HG03354 (cell line): ENCODE results near the gene ZNF485.
A peak's percentile ranks its signal among the peaks of the same experiment; 100 is the strongest.
"Not testable (repeated sequence)": the region's sequence is repeated elsewhere in the genome, so short reads cannot be mapped to it uniquely, and the experiment has no call there.

Experiments used
- ATAC-seq: cut with Tn5 transposase; IDR thresholded peaks from one replicate; pipeline ENCODE4 v1.9.1; 2021; ENCODE audit warnings: mild to moderate bottlenecking; ENCODE audit not compliant: unreplicated experiment, poor library complexity, severe bottlenecking

ZNF485 gene

DNA sequence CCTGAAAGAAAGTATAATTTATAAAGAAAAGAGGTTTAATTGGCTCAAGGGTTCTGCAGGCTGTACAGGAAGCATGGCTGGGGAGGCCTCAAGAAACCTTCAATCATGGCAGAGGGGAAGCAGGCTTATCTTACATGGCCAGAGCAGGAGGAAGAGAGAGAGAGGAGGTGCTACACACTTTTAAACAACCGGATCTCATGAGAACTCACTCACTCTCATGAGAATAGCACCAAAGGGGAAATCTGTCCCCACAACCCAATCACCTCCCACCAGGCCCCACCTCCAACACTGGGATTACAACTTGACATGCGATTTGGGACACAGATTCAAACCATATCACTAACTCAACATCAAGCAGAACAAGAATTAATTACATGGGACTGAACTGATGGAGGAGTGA is 6.9 kb upstream of the ZNF485 start:
- no peak for ATAC-seq

DNA sequence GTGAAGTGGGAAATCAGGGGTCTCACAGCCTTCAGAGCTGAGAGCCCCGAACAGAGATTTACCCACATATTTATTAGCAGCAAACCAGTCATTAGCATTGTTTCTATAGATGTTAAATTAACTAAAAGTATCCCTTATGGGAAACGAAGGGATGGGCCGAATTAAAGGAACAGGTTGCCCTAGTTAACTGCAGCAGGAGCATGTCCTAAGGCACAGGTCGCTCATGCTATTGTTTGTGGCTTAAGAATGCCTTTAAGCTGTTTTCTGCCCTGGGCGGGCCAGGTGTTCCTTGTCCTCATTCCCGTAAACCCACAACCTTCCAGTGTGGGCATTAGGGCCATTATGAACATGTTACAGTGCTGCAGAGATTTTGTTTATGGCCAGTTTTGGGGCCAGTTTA is 4.7 kb upstream of the ZNF485 start:
- ATAC-seq: not testable (repeated sequence)

DNA sequence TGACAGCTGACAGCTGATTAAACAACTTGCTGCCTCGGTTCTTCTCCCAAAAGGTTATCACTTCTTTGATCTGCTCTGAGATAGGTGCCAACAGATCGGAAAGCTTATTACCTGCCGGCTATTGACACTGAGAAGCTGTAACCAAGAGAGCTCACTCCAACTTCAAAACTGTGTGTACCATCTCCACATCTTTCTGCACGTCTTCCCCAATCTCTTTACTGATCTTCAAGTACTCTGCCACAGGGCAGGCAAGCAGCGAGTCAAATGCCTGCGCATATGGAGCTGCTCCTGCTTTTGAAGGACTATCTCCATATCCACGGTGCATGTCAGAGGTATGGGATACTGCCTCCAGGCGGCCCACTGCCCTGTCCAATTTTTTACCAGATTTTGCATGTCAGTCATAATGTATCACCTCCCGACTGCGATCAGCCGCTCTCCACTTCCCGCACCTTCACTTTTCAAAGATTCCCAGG is 352 bp upstream of the ZNF485 start:
- ATAC-seq: peak; percentile 15

DNA sequence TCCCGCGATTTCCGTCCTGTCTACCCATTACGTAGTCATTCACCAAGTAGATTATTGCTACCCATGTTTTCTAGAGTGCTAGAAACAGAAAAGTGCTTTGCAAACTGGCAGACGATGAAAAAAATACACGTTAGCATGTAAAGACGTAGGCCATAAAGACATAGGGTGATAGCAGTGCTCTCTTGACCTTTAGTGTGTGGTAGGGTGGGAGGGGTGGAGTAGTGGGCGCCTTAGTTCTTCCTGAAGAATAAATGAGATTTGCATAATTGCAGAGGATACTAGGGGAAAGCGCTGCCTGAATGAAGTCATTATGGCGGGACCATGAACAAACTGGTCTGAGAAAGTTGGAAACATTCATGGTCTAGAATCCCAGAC is 948 bp downstream of the ZNF485 start:
- no peak for ATAC-seq

DNA sequence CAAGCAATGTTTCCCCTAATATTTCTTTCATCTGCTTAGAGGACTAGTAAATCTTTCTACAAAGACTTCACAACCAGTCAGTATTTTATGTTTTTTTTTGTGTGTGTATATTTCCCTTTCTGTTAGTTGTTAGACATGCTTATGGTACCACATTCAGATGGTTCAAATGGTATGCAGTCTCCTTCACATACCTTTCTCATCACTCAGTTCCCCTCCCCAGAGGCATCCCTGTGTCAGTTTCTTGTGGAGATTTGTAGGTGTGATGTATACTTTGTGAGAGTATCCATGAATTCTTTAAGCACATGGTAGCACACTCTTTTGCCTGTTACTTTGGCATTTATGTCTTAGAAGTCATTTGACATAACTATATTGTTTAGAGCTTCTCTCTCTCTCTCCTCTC is 4.4 kb downstream of the ZNF485 start:
- no peak for ATAC-seq

DNA sequence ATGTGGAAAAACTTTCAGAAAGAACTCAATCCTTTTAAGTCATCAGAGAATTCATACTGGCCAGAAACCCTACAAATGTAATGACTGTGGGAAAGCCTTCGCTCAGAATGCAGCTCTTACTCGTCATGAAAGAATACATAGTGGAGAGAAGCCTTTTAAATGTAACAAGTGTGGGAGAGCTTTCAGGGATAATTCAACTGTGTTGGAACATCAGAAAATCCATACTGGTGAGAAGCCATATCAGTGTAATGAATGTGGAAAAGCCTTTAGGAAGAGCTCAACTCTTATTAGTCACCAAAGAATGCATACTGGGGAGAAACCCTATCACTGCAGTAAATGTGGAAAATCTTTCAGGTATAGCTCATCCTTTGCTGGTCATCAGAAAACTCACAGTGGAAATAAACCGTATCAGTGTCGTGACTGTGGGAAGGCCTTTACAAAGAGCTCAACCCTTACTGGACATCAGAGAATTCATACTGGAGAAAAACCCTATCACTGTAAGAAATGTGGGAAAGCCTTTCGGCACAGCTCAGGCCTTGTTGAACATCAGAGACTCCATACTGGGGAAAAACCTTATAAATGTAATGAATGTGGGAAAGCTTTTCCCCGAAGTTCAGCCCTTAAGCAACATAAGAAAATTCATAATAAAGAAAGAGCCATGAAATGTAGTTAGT is 10.6 kb downstream of the ZNF485 start:
- no peak for ATAC-seq

DNA sequence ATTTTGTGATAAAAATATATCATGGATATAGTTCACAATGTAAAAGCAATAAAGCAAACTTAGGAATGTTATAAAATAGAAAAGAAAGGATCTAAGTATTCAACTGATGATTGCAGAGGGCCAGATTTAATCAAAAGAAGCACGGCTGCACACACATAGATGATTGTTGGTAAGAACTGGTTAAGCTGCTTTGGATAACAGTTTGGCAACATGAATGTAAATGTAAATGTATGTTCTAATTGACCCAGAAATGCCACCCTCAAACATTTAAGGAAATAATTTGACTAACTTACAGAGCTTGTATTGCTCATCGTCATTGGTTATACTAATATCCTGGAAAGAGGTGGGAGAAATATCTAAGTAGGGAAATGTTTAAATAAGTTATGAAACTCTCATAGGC is 13.1 kb downstream of the ZNF485 start:
- ATAC-seq: no peak

DNA sequence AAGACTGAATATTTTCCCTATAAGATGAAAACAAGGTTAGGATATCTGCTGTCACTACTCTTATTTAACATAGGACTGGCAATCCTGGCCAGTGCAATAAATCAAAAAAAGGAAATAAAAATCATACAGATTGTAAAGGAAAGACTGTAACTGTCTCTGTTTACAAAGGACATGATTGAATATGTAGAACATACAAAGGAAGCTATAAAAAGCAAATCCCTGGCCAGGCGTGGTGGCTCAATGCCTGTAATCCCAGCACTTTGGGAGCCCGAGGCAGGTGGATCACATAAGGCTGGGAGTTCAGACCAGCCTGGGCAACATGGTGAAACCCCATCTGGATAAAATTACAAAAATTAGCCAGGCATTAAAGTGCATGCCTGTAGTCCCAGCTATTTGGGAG is 15.8 kb downstream of the ZNF485 start:
- no peak for ATAC-seq

DNA sequence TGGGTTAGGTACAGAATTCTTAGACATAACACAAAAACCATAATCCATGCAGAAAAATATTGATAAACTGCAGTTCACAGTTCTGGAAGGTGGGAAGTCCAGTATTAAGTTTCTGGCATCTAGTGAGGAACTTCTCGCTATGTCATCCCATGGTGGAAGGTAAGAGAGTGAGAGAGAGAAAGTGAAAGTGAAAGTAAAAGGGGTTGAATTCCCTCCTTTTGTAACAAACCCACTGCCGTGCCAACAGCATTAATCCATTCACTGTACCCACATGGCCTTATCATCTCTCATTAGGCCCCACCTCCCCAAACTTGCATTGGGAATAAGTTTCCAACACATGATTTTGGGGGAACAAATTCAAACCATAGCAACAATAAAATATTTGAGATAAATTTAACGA is 17.1 kb downstream of the ZNF485 start:
- no peak for ATAC-seq

DNA sequence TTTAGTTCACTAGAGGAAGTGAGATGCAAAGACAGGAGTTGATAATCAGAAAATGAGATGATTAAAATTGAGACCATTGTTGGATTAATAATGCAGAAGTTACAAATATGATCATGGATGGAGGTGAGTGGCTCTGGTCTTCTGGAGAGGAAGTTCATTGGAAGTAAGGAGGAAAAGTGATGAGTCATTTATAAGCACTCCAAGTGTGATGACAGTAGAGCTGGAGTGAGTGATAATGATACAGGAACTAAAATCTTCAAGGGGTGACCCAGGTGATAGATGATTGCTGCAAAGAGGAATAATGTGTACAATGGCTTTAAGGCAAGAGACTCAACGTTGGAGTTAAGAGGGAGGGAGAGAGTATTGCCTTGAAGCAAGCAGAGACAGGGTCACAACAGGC is 21.7 kb downstream of the ZNF485 start:
- no peak for ATAC-seq

DNA sequence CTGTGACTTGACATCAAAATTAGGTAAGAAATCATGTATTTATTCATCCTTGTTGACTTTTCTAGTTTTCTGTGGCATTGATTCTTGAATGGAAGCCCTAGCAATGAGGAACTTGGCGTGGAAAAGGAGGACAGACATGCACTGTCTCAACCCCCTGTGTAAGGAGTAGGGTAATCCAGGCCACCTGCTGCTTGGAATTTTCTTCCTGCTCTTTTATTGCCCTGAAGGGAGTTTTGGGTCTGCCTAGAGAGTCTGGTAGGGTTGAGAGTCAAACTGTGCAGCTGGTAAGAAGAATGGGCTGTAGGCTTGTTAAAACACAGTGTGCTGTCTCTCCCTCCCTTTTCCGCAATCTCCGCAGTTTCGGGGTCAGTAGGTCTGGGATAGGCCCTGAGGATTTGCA is 22.7 kb downstream of the ZNF485 start:
- ATAC-seq: no peak

DNA sequence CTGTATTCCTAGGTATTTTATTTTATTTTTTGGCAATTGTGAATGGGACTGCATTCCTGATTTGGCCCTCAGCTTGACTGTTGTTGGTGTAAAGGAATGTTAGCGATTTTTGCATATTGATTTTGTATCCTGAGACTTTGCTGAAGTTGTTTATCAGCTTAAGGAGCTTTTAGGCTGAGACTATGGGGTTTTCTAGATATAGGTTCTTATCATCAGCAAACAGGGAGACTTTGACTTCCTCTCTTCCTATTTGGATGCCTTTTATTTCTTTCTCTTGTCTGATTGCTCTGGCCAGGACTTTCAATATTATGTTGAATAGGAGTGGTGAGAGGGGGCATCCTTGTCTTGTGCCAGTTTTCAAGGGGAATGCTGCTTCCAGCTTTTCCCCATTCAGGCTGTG is 29.6 kb downstream of the ZNF485 start:
- ATAC-seq: not testable (repeated sequence)

DNA sequence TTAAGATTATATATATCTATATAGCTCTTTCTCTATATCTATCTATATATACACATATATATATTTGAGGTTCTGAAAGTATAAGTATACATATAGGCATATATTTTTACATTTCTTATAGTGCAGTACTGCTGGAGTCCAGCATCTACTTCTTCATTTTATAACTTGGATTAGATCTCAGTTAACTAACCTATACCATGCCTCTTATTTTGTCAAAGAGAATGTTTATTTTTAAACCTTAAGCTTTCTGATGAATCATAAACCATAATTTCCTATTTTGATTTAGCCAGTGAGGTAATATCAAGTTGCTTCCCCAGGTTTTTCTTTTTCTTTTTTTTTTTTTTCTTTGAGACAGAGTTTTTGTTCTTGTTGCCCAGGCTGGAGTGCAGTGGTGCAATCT is 34.4 kb downstream of the ZNF485 start:
- ATAC-seq: no peak

DNA sequence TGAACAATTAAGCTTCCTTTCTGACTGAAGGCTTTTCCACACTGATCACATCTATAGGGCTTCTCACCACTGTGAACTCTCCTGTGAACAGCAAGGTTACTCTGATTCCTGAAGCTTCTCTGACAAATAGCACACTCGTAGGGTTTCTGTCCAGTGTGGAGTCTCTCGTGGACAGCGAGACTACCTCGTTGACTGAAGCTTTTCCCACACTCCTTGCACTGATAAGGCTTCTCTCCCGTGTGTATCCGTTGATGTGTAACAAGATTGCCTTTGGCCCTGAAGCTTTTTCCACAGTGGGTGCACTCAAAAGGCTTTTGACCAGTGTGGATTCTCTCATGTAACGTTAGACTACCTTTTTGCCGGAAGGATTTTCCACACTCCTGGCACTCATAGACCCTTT is 38.0 kb downstream of the ZNF485 start:
- no peak for ATAC-seq

DNA sequence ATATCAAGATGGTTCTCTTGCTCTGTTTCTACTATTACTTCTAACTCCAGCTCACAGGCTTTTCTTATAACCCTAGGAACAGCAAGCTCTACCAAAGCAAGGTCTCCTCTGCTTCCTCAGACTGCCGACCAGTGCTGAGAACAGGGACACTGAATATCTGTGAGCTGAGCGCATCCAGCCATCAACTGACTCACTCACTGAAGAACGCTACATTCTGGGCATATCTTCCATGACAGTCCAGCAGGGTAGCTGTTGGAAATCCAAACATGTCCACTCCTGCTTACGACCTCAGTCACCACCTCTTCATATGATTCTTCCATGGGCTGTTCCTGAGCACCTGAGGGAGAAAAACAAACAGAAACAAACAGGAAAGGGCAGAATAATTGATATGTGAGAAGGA is 39.6 kb downstream of the ZNF485 start:
- no peak for ATAC-seq

DNA sequence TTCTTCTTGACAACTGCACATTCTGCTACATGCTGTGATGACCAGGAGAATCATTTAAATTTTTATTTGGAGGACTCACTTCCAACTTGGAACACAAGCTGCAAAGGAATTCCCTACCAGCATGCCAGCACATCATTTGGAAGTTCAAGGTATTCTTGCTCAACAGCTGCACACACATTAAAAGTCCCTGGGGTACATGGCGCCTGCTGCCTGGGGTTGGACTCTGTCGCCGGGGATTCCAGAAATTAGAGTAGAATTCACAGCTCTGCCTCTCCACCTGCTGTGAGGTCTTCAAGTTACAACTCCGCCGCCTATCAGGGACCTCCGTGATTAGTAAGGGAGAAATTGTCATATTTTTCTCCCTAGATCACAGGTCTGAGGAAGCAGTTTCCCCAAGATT is 41.3 kb downstream of the ZNF485 start:
- no peak for ATAC-seq

DNA sequence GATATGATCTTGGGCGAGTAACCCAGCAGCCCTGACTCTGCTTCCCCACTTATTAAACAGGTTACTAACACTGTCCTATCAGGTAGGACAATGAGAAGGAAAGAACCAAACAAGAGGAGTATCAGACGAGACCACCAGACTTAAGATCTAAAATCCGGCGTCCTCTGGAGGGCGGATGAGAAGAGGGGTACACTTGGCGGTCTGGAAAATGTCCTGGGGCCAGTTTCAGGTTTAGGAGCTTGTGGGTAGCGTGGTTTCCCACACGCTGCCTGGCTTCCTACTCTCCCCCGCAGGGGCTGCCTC is 41.8 kb downstream of the ZNF485 start:
- ATAC-seq: no peak

DNA sequence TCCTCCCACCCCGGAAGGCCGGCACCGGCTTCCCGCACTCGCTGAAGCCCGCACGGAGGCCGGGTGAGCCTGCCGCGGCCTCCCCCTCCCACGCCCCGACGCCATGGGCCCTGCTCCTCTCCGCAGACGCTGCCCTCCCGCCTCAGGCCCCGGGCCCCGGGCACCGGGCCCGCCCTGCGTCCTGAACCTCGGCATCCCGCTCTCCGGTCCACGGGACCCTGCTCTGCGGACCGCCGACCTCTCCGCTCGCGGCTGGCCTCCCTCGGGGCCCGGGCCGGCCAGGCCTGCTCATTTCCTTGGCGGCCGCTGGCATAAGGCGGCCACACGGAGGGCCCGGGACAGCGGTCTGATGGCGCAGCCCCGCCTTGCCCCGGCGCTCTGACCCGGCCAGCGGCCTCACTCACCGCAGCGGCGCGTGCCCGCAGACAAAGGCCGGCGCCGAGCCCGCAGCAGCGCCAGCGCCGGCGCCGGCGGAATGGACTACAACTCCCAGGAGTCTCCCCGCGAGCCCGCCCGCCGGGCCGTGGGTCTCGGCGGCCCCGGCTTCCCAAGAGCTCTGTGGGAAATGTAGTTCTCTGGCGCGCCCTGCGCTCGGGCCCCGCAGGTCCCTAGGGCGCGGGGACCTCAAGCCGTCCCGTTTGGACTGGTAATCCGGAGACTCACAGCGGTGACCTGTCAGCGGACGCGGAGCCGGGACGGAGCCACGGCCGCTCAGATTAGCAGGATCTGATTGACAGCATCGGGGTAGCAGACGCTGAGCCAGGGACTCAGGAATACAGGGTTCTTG is 42.4 kb downstream of the ZNF485 start, which contains the start of gene ZNF32:
Gene ZNF32, minus strand, starts transcription at position 484 of the 787 bp plus-strand sequence. CDS start 2,748 bp downstream, outside the sequence.
- peak; percentile 100 for ATAC-seq

DNA sequence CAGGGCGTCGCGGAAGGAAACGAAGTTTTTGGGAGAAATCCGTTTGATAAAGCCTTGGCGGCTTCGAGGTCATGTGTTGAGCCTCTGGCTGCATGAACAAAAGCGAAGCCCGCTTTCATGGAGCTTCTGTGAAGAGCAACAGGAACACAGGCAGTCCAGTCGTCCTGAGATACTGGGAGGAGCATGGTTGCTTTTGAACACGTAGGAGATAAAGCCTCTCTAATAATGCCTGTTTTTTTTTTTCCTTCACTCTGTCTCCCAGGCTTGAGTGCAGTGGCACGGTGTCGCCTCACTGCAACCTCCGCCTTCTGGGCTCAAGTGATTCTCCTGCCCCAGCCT is 42.9 kb downstream of the ZNF485 start:
- ATAC-seq: peak; percentile 7

DNA sequence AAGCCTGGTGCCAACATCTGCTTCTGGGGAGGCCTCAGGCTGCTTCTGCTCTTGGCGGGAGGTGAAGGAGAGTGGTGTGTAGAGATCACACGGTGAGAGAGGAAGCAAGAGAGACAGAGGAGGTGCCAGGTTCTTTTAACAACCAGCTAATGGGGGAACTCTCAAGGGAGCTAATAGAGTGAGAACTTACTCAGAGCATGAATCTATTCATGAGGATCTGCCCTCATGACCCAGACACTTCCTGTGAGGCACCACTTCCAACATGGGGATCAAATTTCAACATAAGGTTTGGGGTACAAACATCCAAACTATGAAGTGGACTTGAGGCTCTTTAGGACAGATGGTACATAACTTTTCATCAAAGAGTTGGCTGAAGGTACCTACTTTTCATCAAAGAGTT is 47.5 kb downstream of the ZNF485 start:
- no peak for ATAC-seq

DNA sequence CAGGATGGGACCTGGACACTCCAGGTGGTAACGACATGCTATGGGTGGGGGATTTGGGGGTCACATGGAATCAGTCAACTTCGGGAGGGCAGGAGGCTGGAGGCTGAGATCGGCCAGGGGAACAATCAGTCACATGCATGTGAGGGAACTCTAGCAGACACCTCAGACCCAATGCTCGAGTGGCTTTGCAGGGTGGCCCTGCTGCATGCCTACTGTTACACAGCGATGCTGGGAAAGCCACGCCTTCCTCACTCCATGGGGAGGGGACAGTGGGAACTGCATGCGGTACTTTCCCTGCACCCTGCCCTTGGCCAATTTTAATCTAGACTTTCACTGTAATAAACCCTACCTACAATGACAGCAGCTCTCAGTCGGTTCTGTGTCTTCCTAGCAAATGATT is 49.1 kb downstream of the ZNF485 start:
- ATAC-seq: no peak

DNA sequence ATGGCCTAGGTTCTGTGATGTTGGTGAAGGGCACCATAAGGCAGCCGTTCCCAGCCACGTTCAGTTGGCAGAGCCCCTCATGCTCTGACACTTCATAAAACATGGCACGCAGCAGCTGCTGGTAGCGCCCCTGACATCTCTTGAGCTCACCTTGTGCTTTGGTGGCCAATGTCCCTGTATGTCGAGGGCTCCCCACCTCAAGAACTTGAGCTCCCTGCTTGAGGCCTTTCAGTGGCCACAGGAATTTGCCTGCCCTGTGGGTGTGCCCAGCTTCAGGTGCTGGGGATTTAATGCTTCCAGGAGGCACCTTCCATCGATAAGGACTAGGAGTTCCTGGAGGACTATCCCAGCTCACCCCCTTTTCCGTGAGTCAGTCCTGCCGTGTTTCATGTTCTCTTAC is 52.0 kb downstream of the ZNF485 start:
- ATAC-seq: no peak
